OCI-LY1 (cell line): ENCODE data around the gene SHC3.

Experiments
- EZH2 ChIP-seq: fragments of 200-600 bp; sonication (generic), shearing (Covaris generic); IDR thresholded peaks from 2 replicates; pipeline ENCODE4 v1.8.0; 2017; ENCODE audit warnings: borderline replicate concordance, mixed run types, mild to moderate bottlenecking, antibody characterized with exemption, low read length, moderate library complexity, mixed read lengths
- TF ChIP-seq, protein P1 (sequence below): fragments of 200-600 bp; sonication (generic), shearing (Covaris generic); IDR thresholded peaks from 2 replicates; pipeline ENCODE4 v1.5.1; 2017; ENCODE audit warnings: mild to moderate bottlenecking, antibody characterized with exemption, low read length, moderate library complexity, mixed read lengths

GRCh38 chr9:89204801-89205200, 26.2 kb upstream of the SHC3 start:
- TF ChIP-seq EZH2: no peak
- TF ChIP-seq, protein P1, sequence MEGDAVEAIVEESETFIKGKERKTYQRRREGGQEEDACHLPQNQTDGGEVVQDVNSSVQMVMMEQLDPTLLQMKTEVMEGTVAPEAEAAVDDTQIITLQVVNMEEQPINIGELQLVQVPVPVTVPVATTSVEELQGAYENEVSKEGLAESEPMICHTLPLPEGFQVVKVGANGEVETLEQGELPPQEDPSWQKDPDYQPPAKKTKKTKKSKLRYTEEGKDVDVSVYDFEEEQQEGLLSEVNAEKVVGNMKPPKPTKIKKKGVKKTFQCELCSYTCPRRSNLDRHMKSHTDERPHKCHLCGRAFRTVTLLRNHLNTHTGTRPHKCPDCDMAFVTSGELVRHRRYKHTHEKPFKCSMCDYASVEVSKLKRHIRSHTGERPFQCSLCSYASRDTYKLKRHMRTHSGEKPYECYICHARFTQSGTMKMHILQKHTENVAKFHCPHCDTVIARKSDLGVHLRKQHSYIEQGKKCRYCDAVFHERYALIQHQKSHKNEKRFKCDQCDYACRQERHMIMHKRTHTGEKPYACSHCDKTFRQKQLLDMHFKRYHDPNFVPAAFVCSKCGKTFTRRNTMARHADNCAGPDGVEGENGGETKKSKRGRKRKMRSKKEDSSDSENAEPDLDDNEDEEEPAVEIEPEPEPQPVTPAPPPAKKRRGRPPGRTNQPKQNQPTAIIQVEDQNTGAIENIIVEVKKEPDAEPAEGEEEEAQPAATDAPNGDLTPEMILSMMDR: no peak
